ENCODE results near the gene FGF16. TPM values are rescaled to one million over a fixed set of nuclear protein-coding genes. Genes with fewer than 3 reads are reported as not detected.
A peak's percentile ranks its signal among the peaks of the same experiment; 100 is the strongest.

The FGF16 gene
- total and polyA plus RNA-seq, 2 of the 8 experiments (the other 6 are each of a cell fraction or from before 2014, with no cell fraction given): 0.50 to 1.4 TPM

DNA sequence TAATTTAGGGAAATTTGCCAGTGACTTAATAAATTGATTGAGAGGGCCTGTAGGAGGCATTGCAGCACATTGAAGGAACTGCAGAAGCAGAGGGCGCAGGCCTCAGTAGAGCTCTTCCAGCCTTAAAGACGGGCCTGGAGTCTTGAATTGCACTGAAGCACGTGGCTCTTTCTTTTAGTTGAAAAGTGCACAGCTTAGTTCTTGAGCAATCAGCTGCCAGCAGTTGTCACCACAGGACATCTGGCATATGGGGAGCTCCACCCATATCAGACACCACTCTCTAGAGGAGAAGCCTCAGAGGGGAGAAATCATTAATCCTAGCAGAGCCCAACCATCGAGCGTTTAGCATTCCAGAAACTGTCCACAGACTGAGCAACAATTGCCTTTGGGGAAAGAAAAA lies 16.0 kb upstream of the FGF16 start:
- no peaks in the 10 kb centered on the region; the same call in 1 of the 2 replicates for H3K23me2 ChIP-seq (ENCODE audit: low read depth, low read length)
- ChIA-PET CTCF (ENCODE audit: partially characterized antibody) (interaction anchor here (0.6 to 0.7 kb wide), 2 partner anchors 9 to 18 kb away, joined by 4 read pairs; no protein-coding TSS in a partner anchor), POLR2A (ENCODE audit: partially characterized antibody) (interaction anchor here (1.2 kb wide), 1 partner anchor 17 kb away, joined by 4 read pairs; the partner anchor contains the start of gene FGF16)
- FAIRE-seq (no peak), DNase-seq (ENCODE audit: low read depth in 1 of 2, low spot score in 2 of 2) (no peak)
- H3K9me3 ChIP-seq (ENCODE audit: insufficient read depth in 2 of 2, low read depth in 1 of 2, low read length in 1 of 2): no peaks in the 10 kb centered on the region
- no peaks in the 10 kb centered on the region for H3K36me3 ChIP-seq (ENCODE audit: control insufficient read depth in 2 of 4, insufficient read depth in 4 of 4, low read length in 3 of 4)
- no peak overlapping the region for H2BK20ac ChIP-seq (ENCODE audit: low read length)
- H2BK15ac ChIP-seq (ENCODE audit: low read length): no peak overlapping the region
- H4K8ac ChIP-seq (ENCODE audit: extremely low read depth, insufficient read depth, low read length): no peak overlapping the region
- no peak overlapping the region for H3K4ac ChIP-seq (replicated peaks; ENCODE audit: insufficient read length, low read depth, low read length)
- no peaks in the 10 kb centered on the region for H3K4me1 ChIP-seq (replicated peaks in 1 of 4; ENCODE audit: control insufficient read depth in 3 of 4, insufficient read depth in 4 of 4, low read length in 3 of 4)
- no peaks in the 10 kb centered on the region for H3K27me3 ChIP-seq (replicated peaks in 1 of 4; ENCODE audit: control insufficient read depth in 3 of 4, extremely low read depth in 1 of 4, insufficient read depth in 3 of 4, low read length in 3 of 4)
- no peak overlapping the region for H3K18ac ChIP-seq (ENCODE audit: extremely low read depth, low read length)
- H3K14ac ChIP-seq (ENCODE audit: insufficient read length): no peak overlapping the region
- H2BK5ac ChIP-seq (ENCODE audit: low read depth, low read length): no peak overlapping the region
- H2BK12ac ChIP-seq (ENCODE audit: low read depth, low read length): no peak overlapping the region
- no peak overlapping the region for H3K4me3 ChIP-seq (ENCODE audit: extremely low read depth in 1 of 4, insufficient read depth in 2 of 4, low read depth in 3 of 4, low read length in 4 of 4)
- H3K4me2 ChIP-seq (ENCODE audit: insufficient read depth in 1 of 2, low read depth in 2 of 2, low read length in 2 of 2): no peak overlapping the region
- H3K56ac ChIP-seq (replicated peaks; ENCODE audit: insufficient read length, low read depth, low read length): no peak overlapping the region
- TF ChIP-seq ATF3 (IDR thresholded peaks at IDR 0.05; ENCODE audit: insufficient read depth, low read depth, low read length) (no peak), RAD21 (IDR thresholded peaks at IDR 0.05 in 1 of 2, conservative IDR thresholded peaks at IDR 0.05 in 1 of 2; ENCODE audit: low read depth in 2 of 2, low read length in 2 of 2) (peak in 1 of 2 experiments; percentile 37; a peak in 2 of 4 replicates), TBP (IDR thresholded peaks at IDR 0.05; ENCODE audit: low read depth, low read length) (no peak), CTCF (IDR thresholded peaks at IDR 0.05; ENCODE audit: control extremely low read depth in 1 of 3, insufficient read depth in 1 of 3, low read depth in 1 of 3, low read length in 3 of 3) (peak in 1 of 3 experiments; percentile 21; a peak in 1 of 4 replicates)
- H3K9ac ChIP-seq (replicated peaks in 1 of 4; ENCODE audit: extremely low read depth in 1 of 4, low read depth in 3 of 4, low read length in 3 of 4): no peak overlapping the region
- no peak overlapping the region; the same call in 1 of the 2 replicates for H2AFZ ChIP-seq (ENCODE audit: low read length)
- no peak overlapping the region for H4K5ac ChIP-seq (ENCODE audit: insufficient read length, low read depth, low read length)
- no peak overlapping the region for H3K23ac ChIP-seq (ENCODE audit: insufficient read length)
- WGBS, 2 experiments (ENCODE audit: extremely low coverage in 1 of 2, insufficient coverage in 1 of 2, insufficient read length in 1 of 2, insufficient replicate concordance in 2 of 2, low coverage in 1 of 2, low lambda C conversion rate in 2 of 2, missing lambda C conversion rate in 1 of 2): 85% methylated on average over 5 of the region's 5 CpGs; no CpG with 5 or more reads in 1 of the 2 experiments
- no peak overlapping the region for H4K91ac ChIP-seq (replicated peaks; ENCODE audit: insufficient read length, low read length)
- no peak overlapping the region for H2AK5ac ChIP-seq (ENCODE audit: low read depth, low read length)
- H4K20me1 ChIP-seq (replicated peaks in 1 of 2; ENCODE audit: control insufficient read depth in 1 of 2, insufficient read depth in 2 of 2, low read length in 2 of 2): no peaks in the 10 kb centered on the region
- no peak overlapping the region for H3K27ac ChIP-seq (ENCODE audit: low read depth, low read length)
- H3K79me1 ChIP-seq (ENCODE audit: low read depth, low read length): no peaks in the 10 kb centered on the region
- no peak overlapping the region for H2BK120ac ChIP-seq (replicated peaks; ENCODE audit: low read depth, low read length)
- no peaks in the 10 kb centered on the region for H3K79me2 ChIP-seq (ENCODE audit: control insufficient read depth in 1 of 2, insufficient read depth in 2 of 2, low read length in 2 of 2)
